IPS DF 4.7 (cell line): ENCODE measurements around the gene LIN28A.

ENCODE experiments used
- DNase-seq: peaks from one replicate; pipeline ENCODE4 v3.0.0-alpha.2; 2013; ENCODE audit warnings: low spot score; ENCODE audit errors: extremely low read depth

LIN28A gene

DNA sequence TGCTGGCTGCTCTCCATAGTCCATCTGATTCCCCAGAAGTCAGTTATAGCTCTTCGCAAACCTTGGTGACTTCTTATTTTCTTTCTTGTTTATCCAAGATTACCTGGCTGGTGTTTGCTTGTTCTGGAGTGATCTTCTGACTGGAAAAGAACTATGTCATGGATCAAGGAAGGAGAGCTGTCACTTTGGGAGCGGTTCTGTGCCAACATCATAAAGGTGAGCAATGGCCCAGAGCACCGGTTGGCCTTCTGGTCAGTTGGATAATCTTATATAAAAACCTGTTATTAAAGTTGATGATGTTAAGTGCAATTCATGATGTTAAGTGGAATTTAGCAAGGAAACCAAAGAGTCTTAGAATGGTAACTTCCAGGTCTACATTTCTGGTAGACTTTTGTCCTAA, 22.2 kb downstream of the LIN28A start:
- DNase-seq = no peak

GRCh38 chr1:26434161-26434752, 23.6 kb downstream of the LIN28A start:
- no peak for DNase-seq

DNA sequence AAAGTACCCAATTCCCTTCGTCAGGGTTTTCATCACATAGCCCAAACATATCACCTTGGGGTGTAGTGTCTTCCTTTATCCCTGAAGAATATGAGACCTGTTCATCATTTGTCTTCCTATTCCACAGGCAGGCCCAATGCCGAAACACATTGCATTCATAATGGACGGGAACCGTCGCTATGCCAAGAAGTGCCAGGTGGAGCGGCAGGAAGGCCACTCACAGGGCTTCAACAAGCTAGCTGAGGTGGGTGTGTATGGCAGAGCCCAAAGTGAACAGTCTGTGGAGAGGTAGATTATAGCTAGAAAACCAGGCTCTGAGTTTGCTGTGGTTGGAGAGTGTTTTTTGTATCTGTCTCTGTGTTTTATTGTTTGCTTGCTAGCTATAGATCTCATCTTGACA, 27.4 kb downstream of the LIN28A start:
- DNase-seq = no peak

GRCh38 chr1:26440259-26440658, 29.6 kb downstream of the LIN28A start:
- no peak for DNase-seq

GRCh38 chr1:26449868-26450267, 39.3 kb downstream of the LIN28A start:
- DNase-seq = no peak

GRCh38 chr1:26450908-26451307, 40.3 kb downstream of the LIN28A start:
- no peak for DNase-seq

DNA sequence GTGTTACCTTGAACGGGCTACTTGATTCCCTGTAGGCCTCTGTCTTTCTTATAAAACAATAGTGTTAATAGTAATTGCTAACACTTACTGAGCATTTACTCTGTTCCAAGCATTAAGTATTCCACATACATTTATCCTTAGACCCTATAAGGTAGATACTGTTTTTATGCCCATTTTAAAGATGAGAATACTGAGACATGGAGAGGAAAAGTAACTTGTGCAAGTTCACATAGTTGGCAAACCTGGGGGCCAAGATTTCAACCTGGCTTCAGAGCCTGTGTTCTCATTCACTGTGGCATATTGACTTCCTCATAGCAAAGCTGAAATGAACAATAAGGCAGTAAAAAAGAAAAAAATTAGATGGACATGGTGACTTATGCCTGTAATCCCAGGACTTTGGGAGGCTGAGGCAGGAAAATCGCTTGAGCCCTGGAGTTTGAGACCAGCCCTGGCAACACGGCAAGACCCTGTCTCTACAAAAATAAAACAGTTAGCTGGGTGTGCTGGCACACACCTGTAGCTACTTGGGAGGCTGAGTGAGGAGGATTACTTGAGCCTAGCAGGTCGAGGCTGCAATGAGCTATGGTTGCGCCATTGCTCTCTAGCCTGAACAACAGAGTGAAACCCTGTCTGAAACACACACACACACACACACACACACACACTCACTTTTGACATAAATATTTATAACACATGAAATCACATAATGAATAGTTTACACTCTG, 42.0 kb downstream of the LIN28A start:
- no peak for DNase-seq

DNA sequence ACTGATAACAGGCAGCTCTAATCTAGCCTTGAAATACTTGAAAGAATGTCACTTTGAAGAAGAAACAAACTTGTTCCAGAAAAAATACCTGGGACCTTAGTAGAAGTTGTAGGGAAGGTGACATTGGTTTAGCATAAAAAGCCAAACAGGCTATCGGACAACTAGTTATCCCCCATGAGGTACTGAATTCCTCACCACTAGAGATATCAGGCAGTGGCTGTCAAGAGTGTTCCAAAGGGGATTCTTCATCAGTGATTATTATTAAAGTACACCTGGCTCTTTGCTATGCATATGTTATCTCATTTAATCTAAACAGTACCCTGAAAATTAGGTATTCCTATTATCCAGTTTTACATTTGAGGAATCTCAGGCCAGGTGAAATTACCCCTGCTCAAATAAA, 48.5 kb downstream of the LIN28A start:
- DNase-seq = no peak

DNA sequence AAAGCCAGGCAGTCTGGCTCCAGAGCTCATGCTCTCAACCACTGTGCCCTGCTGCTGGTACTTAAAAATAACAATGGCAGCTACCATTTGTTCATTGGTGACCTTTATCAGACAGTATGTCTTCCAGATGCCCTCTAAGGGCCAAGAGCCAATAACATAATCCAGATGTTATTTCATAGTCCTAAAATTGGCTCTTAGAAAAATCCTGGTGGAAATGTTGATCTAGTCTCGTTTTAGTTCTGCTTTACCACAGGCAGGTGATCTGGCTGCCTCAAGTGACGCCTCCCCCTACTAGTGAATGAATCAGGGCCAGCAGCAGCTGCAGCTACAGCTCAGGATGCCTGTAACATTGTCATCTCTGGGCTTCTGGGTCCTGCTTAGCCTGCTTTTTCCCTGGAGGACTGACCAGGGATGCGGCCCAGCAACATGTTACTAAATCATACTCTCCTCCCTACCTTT, 49.0 kb downstream of the LIN28A start:
- DNase-seq = no peak

- no peak for DNase-seq
Measured at GRCh38 chr1:26468911-26469310, 58.3 kb downstream of the LIN28A start.

- DNase-seq = no peak
Measured at GRCh38 chr1:26469558-26469957, 58.9 kb downstream of the LIN28A start.

- DNase-seq = no peak
Measured at GRCh38 chr1:26470878-26471497, 60.4 kb downstream of the LIN28A start.

GRCh38 chr1:26471498-26472319, 61.1 kb downstream of the LIN28A start:
- no peak for DNase-seq

GRCh38 chr1:26472320-26472900, 61.8 kb downstream of the LIN28A start, which contains the start of gene HMGN2:
TSS of gene HMGN2 (plus strand) at chr1:26472440. CDS start at chr1:26472613, 173 bp downstream.
- no peak for DNase-seq

DNA sequence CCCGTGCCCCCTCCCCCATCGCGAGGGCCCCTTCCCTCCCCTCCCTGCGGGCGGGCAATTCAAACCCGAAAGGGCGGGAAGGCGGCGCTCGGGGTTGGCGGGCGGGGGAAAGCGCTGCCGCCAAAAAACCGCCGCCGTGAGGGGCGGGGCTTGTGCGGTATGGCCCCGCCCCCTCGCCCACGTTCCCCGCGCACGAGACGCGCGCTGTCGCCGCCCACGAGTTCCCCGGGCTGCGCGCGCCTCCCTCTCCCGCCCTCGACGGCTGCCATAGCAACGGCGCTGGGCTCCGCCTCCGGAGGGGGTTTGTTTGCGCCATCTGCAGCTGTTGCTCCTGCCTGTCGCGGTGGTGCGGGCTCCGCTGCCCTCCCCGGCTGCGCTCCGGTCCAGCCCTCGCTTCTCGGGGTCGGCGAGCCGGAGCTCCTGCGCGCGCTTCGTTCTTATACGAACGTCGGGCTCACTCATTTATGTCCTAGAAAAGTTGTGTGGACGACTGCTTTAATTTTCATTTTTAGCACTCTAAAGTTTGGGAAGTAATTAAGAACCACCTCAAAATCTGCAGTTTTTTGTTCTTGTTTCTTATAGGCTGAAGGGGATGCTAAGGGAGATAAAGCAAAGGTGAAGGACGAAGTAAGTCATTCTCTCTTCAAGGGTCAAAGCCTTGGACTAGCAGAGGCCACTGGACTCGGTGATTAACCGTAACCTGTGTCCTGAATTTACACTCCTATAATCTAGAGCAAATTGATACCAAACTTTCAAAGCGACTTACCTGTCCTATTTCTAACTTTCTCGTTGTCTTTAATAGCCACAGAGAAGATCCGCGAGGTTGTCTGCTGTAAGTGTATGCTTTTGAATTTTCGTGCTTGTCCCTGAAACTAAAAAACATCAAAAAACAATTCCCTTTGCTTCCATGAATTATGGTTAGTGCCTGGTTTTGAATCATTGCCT, 62.6 kb downstream of the LIN28A start:
- no peak for DNase-seq

GRCh38 chr1:26474818-26475217, 64.2 kb downstream of the LIN28A start:
- DNase-seq = no peak

- DNase-seq = no peak
Measured at GRCh38 chr1:26475989-26476388, 65.4 kb downstream of the LIN28A start.

- DNase-seq = no peak
Measured at GRCh38 chr1:26476958-26477357, 66.3 kb downstream of the LIN28A start.

DNA sequence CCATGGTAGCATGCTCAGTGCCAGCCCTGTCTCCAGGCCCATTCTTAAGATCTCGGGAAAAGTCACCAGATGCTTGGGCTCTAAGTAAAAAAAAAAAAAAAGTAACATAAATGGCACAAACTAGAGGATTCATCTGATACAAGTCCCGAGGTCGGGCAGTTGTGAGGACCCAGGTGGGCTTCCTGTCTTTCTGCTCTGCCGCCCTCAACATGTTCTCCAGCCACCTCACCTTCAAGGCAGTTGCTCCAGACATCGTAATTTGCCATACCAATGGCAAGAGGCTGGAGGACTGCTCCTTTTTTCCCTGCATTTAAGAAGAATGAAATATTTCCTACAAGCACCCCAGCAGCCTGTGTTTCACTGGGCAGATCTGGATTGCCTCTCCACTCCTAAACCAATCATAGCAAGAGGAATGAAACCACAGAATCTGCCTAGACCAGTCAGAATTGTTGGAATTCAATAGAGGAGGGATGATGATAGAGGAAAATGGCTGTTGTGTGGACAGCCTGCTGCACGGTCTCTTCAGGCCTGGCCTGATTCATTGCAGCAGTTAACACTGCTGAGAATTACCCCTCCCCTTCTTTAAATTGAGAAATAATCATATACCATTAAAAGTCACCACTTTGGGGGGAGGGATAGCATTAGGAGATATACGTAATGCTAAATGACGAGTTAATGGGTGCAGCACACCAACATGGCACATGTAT, 67.0 kb downstream of the LIN28A start:
- DNase-seq = no peak

DNA sequence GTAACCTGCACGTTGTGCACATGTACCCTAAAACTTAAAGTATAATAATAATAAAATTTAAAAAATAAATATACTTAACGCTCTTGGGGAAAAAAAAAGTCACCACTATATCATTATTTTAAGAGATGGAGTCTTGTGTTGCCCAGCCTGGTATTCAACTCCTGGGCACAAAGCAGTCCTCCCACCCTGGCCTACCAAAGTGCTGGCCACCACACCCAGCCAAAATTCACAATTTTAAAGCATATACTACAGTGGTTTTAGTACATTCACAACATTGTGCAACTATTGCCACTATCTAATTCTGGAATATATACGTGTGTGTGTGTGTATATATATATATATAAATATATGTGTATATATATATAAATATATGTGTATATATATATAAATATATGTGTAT, 67.5 kb downstream of the LIN28A start:
- no peak for DNase-seq
